ENCODE results near the gene PAPPA2.

DNA sequence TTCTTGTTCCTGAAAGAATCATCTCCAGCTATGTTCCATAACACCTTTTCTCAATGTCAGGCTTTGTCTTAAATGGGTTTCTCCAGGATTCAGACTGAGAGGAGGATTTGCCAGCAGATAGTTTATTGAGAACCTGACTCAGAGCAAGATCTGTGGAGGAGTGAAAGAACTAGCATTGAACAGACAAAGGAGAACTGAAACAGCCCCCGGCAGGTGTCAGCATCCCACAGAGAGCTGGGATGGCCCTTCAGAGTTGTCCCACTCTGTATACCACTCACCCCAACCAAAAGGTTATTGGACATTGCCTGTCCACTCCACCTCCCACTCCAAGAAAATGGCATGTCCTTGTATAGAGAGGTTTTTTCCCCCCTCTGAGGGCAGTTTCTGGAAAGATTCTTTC lies 270.7 kb downstream of the PAPPA2 start:
- TF ChIP-seq, protein P1, sequence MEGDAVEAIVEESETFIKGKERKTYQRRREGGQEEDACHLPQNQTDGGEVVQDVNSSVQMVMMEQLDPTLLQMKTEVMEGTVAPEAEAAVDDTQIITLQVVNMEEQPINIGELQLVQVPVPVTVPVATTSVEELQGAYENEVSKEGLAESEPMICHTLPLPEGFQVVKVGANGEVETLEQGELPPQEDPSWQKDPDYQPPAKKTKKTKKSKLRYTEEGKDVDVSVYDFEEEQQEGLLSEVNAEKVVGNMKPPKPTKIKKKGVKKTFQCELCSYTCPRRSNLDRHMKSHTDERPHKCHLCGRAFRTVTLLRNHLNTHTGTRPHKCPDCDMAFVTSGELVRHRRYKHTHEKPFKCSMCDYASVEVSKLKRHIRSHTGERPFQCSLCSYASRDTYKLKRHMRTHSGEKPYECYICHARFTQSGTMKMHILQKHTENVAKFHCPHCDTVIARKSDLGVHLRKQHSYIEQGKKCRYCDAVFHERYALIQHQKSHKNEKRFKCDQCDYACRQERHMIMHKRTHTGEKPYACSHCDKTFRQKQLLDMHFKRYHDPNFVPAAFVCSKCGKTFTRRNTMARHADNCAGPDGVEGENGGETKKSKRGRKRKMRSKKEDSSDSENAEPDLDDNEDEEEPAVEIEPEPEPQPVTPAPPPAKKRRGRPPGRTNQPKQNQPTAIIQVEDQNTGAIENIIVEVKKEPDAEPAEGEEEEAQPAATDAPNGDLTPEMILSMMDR (tag by site-specific recombination; IDR thresholded peaks at IDR 0.05): no peak
- TF ChIP-seq MYNN (tag by site-specific recombination; IDR thresholded peaks at IDR 0.05; ENCODE audit: borderline replicate concordance) (no peak), ZNF830 (tag by site-specific recombination; IDR thresholded peaks at IDR 0.05; ENCODE audit: low read depth) (no peak), ZNF529 (tag by site-specific recombination; IDR thresholded peaks at IDR 0.05; ENCODE audit: insufficient replicate concordance) (no peak), ZNF335 (tag by site-specific recombination; conservative IDR thresholded peaks at IDR 0.05) (no peak)
